ENCODE results near the gene GPR42.

GPR42 gene, protein sequence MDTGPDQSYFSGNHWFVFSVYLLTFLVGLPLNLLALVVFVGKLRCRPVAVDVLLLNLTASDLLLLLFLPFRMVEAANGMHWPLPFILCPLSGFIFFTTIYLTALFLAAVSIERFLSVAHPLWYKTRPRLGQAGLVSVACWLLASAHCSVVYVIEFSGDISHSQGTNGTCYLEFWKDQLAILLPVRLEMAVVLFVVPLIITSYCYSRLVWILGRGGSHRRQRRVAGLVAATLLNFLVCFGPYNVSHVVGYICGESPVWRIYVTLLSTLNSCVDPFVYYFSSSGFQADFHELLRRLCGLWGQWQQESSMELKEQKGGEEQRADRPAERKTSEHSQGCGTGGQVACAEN

DNA sequence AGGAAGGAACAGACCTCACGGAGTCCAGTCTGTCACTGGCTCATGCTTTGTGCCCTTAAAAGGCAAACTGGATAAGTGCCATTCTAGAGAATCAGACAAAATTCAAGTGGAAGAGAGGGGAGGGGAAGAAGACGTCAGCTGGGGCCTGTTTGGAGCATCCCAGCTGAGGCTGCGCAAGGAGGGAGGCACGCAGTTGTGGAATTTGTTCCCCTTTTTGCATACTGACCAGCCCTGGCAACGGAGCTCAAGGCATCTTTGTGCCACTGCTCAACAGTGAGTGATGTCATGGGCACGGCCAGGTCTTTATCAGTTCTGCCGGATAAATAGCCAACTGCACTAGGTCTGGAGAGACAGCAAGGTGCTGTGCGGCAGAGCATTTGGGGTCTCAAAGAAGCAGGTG lies at the start of gene GPR42:
GPR42 (plus strand) TSS at position 347 of the 400 bp plus-strand sequence. CDS start 292 bp downstream, outside the sequence.
- no peak for DNase-seq (ENCODE audit: low spot score)

DNA sequence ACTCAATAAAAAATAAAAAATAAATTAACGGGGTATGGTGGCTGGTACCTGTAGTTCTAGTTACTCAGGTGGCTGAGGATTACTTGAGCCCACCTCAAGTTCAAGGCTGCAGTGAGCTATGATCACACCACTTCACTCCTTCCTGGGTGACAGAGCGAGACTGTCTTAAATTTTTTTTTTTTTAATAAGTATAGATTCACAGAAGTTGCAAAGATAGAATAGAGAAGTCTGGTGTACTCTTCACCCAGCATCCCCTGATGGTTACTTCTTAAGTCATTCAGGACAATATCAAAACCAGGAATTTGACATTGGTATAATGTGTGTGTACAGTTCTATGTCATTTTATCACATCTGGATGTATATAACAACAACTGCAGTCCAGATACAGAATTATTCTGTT lies 49.6 kb upstream of the GPR42 start:
- no peak for DNase-seq (ENCODE audit: low spot score)

DNA sequence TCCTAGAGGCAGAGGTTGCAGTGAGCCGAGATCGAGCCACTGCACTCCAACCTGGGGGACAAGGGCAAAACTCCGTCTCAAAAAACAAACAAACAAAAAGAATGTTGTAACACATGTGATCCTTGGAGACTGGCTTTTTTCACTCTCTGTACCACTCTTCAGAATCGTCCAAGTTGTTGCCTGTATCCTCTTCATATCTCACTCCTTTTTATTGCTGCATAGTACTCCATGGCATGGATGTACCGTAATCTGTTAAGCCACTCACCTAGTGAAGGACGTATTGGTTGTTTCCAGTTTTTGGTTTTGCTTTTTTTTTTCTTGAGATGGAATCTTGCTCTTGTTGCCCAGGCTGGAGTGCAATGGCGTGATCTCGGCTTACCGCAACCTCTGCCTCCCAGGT lies 48.9 kb upstream of the GPR42 start:
- DNase-seq (ENCODE audit: low spot score), result no peak

DNA sequence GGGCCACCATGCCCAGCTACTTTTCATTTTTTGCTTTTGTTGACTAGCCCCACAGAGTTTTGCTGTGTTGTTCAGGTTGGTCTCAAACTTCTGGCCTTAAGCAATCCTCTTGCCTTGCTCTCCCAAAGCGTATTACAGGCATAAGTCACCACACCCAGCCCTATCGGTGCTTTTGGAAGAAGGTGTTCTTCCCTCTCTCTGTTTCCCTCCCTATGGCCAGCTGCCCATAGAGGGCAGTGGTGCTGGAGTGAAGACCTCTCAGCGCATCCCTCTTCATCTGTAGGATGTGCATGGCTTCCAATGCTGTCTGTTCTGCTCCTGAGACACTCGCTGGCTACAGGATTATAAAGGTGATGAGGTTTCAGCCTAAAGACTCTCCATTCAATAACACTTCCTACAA lies 43.2 kb upstream of the GPR42 start:
- no peak for DNase-seq (ENCODE audit: low spot score)

DNA sequence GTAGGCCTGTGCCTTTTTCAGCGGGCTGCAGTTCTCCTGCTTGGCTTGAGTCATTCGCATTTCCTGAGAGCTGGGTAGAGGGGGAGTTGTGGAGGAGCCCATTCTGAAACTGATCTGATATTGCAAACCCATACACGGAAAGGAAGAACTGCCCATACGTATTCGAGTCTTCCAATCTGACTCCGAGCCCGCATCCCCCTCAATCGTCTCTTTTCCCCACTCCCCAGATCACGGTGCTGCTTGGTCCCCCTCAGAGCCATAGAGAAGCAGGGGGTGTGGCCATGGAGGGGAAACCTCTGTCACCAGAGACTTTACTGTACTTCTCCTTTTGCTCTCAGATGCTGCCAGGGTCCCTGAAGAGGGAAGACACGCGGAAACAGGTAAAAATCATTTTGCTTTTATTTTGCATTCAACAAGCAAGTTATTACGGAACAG lies 42.0 kb upstream of the GPR42 start, which contains the start of gene CD22:
CD22 (plus strand) TSS at position 337 of the 435 bp plus-strand sequence. CDS start 2,854 bp downstream, outside the sequence.
- no peak for DNase-seq (ENCODE audit: low spot score)

DNA sequence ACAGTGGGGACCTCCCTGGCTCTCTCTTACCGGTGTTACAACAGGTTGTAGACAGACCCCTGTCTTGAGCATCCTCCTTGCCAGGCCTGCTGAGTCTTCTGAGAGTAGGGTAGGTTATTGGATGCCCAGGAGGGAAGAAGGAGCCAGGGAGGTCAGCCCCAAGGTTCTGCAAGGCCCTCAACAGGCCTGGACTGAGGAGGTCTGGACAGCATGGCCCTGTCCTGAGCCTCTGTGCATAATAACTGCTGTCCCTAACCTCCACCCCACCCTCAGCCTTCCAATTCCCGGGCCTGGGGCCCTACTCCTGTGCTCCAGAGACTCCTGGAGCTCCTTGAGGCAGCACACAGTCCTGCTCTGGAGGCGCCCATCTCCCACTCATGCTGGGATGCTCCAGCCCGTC lies 41.5 kb upstream of the GPR42 start:
- DNase-seq (ENCODE audit: low spot score), result no peak

DNA sequence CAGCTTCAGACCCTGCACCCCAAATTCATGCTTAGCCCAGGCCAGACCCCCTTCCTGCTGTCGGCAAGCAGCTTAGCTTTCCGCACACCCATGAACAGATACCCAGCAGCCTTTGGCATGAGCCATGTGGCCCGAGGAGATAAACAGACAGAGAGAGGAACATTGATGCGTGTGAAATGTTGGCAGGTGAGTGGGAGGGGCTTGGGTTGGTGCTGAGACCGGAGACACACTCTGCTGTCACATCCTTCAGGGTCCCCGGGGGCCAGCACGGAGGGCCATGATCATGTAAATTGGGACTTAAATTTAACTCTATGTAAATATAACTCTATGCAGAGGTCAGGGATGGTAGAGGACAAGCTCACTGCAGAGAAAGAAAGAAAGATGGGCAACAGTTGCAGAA lies 40.4 kb upstream of the GPR42 start:
- no peak for DNase-seq (ENCODE audit: low spot score)

DNA sequence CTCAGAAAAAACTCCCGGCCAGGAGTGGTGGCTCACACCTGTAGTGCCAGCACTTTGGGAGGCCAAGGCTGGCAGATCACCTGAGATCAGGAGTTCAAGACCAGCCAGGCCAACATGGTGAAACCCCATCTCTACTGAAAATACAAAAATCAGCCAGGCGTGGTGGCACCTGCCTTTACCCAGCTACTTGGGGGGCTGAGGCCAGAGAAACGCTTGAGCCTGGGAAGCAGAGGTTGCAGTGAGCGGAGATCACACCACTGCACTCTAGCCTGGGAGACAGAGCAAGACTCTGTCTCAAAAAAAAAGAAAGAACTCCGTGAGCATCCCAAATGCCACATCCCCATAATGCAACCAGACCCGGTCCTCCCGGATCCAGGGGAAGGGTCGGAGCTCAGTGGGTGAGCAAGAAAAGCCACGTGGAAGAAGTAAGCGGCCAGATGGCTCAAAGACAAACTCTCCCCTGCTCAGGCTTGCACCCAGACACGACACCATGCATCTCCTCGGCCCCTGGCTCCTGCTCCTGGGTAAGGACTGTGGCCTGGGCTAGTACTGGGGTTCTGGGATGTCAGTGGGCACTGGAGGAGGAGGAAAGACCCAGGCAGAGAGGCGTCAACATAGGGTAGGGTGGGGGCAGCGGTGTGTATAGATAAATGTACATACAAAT lies 39.2 kb upstream of the GPR42 start:
- no peak for DNase-seq (ENCODE audit: low spot score)

DNA sequence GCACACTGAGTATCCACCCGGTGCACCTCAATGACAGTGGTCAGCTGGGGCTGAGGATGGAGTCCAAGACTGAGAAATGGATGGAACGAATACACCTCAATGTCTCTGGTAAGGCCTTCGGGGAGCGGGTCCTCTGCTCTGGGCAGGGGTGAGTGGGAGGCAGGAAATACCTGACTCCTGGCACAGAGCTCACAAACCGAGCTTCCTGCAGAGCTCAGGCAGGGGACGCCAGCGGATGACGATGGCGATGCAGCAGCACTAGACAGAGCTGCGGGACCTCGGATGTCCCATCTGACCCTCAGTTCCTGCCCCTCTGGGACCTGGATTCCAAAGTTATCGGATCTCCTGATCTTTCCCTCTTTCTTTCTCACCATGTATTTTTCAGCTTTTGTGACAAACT lies 38.1 kb upstream of the GPR42 start:
- no peak for DNase-seq (ENCODE audit: low spot score)

DNA sequence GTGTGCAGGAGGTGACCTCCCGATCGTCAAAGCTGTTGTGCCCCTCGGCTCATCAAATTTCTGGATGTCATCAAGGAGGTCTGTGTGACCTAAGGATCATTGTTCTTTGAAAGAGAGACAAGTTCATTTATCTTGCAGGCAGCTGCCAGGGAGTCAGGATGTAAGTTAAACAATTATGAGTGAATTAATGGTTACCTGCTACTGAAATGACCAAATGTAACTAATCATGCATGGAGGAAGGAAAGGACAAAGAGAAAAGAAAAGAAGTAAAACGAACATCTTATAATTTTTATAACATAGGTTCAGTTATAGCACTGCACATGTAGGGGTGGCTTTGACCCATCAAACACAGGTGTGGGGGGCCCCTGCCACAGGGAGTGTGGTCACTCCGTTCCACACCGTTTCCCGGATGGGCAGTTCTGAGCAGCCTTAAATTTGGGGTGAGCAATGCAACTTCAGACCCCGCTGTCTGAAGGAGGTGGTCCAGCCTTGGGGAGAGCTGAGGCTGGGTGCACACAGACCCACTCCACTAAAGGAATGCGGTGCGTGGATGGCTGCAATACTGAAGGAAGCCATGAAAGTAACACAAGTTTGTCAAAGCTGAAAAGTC lies 36.6 kb upstream of the GPR42 start:
- no peak for DNase-seq (ENCODE audit: low spot score)

DNA sequence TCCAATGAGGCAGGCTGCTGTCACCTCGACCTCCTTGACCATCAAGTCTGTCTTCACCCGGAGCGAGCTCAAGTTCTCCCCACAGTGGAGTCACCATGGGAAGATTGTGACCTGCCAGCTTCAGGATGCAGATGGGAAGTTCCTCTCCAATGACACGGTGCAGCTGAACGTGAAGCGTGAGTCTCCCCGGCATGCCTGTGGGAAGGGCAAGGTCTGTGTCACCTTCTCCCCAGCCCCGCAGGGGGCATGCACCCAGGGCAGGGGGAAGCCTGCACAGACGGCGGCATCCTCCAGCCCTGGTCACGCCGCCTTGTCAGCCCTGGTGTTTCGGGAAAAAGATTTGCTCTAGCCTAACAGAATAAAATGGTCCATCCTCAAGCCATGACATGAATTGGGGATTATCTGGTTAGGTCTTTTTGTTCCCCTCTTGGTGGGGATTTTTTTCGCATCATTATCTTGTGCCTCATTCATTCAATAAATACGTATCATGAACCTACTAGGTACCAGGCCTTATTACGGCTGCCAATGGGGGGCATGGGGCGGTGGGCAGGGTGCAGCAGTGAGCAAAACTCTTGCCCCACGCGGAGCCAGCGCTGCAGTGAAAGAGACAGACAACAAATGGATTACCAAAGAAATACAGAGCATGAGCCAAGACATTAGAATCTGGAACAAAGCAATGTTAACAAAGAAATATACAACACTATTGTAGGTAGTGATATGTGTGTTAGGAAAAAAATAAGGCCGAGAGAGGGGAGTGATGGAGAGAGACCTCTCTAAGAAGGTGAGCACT lies 34.5 kb upstream of the GPR42 start:
- DNase-seq (ENCODE audit: low spot score), result no peak

DNA sequence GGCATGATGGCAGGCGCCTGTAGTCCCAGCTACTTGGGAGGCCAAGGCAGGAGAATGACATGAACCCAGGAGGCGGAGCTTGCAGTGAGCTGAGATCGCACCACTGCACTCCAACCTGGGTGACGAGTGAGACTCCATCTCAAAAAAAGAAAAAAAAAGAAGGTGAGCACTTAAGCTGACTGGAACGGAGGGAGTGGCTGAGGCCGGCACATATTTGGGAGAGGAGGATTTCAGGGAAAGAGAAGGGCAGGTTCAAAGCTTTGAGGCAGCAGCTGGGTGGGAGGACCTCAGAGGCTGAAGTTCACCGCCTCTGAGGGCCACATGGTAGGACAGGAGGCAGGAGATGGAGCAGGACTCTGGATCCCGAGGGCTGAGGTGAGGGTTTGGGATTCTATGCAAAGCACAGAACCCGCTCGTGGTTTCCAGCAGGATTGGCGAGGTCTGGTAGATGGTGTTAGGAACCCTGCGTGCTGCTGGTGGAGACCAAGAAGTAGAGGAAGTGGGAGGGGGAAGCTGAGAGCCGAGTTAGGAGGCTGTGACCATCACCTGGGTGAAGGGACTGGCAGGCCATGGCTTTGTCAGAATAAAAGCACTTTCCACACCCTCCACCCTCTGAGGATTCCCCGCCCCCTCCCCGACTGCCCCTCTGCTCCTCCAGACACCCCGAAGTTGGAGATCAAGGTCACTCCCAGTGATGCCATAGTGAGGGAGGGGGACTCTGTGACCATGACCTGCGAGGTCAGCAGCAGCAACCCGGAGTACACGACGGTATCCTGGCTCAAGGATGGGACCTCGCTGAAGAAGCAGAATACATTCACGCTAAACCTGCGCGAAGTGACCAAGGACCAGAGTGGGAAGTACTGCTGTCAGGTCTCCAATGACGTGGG lies 33.5 kb upstream of the GPR42 start:
- no peak for DNase-seq (ENCODE audit: low spot score)

DNA sequence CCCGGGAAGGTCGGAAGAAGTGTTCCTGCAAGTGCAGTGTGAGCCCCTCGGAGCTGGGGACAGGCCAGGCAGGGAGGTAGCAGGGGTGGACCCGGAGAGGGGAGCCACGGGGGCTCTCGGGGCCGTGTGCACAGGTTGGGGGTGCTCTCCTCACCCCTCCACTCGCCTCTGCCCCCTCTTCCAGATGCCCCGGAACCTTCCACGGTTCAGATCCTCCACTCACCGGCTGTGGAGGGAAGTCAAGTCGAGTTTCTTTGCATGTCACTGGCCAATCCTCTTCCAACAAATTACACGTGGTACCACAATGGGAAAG lies 32.9 kb upstream of the GPR42 start:
- DNase-seq (ENCODE audit: low spot score), result no peak

DNA sequence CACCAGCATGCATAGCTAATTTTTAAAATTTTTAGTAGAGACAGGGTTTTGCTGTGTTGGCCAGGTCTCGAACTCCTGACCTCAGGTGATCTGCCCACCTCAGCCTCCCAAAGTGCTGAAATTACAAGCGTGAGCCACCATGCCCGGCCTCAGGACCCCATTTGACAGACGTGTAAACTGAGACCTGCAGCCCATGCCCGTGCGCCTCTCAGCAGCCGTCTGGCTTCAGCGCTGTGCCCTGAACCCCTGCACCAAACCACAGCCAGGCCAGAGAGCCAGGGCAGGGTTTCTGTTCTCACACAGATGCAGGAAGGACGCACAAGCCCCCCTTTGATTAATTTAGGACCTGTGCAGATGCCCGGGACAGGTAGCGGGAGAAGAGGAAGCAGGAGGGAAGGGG lies 30.4 kb upstream of the GPR42 start:
- DNase-seq (ENCODE audit: low spot score), result no peak

DNA sequence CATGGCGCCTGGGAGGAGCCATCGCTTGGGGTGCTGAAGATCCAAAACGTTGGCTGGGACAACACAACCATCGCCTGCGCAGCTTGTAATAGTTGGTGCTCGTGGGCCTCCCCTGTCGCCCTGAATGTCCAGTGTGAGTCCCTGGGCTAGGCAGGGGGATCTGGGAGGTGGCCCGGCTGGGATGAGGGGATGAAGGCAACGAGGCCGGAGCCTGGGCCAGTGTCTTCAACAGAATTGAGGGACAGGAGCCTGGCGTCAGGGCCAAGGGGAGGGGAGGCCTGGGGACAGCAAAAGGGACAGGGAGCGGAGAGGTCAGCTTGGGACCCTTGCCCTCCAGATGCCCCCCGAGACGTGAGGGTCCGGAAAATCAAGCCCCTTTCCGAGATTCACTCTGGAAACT lies 29.9 kb upstream of the GPR42 start:
- no peak for DNase-seq (ENCODE audit: low spot score)

DNA sequence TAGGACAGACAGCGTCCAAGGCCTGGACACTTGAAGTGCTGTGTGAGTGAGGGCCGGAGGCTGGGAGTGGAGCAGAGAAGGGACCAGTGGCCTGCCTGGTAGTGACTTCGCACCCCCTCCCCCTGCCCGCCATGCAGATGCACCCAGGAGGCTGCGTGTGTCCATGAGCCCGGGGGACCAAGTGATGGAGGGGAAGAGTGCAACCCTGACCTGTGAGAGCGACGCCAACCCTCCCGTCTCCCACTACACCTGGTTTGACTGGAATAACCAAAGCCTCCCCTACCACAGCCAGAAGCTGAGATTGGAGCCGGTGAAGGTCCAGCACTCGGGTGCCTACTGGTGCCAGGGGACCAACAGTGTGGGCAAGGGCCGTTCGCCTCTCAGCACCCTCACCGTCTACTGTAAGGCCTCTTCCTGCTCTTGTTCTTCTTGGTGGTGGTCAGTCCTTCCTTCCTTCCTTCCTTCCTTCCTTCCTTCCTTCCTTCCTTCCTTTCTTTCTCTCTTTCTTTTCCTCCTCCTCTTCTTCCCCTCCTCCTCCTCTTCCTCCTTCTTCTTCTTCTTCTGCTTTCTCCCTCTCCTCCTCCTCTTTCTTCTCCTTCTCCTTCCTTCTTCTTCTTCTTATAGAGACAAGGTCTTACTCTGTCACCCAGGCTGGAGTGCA lies 29.2 kb upstream of the GPR42 start:
- no peak for DNase-seq (ENCODE audit: low spot score)

DNA sequence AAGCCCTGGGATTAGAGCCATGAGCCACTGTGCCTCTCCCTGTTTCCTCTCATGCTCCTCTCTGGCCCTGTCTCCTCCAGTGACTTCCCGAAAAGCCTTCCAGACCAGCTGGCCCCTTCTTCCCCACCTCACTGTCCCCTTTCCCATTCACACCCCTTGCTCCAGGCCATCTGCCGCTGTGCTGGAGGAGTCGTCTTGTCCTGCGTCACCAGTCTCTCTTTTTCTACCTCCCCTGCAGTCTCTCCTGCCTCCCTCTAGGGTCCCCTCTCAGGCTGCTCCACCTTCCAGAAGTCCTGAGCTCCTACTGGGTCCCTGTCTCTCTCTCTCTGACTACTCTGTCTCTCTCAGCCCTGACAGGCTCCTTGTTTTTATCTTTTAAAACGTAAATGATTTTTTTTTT lies 28.4 kb upstream of the GPR42 start:
- DNase-seq (ENCODE audit: low spot score), result no peak

DNA sequence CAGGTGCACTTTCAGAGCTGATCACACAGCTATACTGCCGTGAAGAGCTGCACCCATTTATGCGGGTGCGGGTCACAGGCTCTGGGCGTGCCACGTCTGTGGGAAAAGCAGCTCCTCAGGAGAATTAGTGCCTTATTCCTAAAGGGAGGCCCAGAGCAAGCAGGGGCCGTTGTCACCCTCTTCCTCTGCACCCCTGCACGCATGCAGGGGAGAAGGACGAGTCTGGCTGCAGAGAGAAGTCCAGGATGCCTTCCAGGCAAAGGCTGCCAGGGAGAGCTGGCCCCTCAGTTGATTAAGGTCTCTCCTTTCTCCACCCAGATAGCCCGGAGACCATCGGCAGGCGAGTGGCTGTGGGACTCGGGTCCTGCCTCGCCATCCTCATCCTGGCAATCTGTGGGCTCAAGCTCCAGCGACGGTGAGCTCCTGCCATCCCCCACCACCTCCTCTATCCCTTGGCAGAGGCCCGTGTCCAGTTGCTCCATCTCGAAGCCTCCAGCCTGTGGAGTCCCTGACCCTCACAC lies 26.3 kb upstream of the GPR42 start:
- DNase-seq (ENCODE audit: low spot score), result no peak

DNA sequence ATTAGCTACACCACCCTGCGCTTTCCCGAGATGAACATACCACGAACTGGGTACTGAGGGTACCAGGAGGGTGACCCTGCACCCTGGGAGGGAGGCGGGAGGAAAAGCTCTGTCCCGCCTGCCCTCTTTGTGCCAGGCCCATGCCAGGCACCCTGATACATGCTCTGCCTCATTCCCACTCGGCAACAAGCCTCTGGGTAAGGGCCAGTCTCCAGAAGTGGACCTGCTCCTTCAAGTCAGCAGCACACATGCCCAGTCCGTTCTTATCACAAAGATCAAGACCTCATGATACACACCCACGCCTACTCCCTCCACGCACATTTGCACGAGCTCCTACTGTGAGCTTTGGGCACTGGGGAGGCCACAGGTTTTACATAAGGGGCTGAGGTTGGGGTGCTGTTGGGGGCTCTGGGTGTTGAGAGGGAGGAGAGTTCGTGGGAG lies 25.2 kb upstream of the GPR42 start:
- no peak for DNase-seq (ENCODE audit: low spot score)

DNA sequence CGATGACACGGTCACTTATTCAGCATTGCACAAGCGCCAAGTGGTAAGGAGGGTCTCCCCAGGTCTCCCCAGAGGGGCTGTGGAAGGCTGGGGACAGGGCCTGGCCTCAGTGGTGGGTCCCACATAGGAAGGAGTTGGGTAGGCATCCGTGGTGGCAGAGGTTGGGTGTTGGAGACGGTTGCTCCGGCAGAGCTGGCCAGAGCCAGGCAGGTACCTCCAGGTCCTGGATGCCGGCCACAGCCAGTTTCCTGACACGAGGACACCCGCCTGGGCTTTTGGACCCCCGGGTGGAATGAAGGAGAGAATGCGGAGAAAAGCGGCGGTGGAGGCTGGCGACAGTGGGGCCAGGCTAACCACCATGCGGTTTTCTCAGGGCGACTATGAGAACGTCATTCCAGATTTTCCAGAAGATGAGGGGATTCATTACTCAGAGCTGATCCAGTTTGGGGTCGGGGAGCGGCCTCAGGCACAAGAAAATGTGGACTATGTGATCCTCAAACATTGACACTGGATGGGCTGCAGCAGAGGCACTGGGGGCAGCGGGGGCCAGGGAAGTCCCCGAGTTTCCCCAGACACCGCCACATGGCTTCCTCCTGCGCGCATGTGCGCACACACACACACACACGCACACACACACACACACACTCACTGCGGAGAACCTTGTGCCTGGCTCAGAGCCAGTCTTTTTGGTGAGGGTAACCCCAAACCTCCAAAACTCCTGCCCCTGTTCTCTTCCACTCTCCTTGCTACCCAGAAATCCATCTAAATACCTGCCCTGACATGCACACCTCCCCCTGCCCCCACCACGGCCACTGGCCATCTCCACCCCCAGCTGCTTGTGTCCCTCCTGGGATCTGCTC lies 24.4 kb upstream of the GPR42 start:
- DNase-seq (ENCODE audit: low spot score), result no peak
